ENCODE results near the gene CSNK1G3.

- TF ChIP-seq CTCF (IDR thresholded peaks at IDR 0.05) (no peak), POLR2AphosphoS5 (IDR thresholded peaks at IDR 0.05) (no peak), EP300 (IDR thresholded peaks at IDR 0.05; ENCODE audit: low read depth) (no peak), POLR2A (IDR thresholded peaks at IDR 0.05) (no peak)
Measured at GRCh38 chr5:123659011-123659410, 147.0 kb downstream of the CSNK1G3 start.
